ENCODE measurements around the gene GAPDHS.

GRCh38 chr19:35511337-35511736 is 21.9 kb upstream of the GAPDHS start:
- TF ChIP-seq CTCF (conservative IDR thresholded peaks at IDR 0.05), result no peak
- TF ChIP-seq ZFX (IDR thresholded peaks at IDR 0.05), result no peak
